Activated naive CD4-positive, alpha-beta T cell treated with anti-CD3 and anti-CD28 coated beads, Interleukin-2, amount 50 U/mL, for 16 hours (primary cell): ENCODE data around the gene DCAF16.
"Not testable (repeated sequence)": the region's sequence is repeated elsewhere in the genome, so short reads cannot be mapped to it uniquely, and the experiment has no call there.

Experiments
- DNase-seq: peaks from one replicate; pipeline ENCODE4 v3.0.0-alpha.2; 2020

DCAF16 gene

DNA sequence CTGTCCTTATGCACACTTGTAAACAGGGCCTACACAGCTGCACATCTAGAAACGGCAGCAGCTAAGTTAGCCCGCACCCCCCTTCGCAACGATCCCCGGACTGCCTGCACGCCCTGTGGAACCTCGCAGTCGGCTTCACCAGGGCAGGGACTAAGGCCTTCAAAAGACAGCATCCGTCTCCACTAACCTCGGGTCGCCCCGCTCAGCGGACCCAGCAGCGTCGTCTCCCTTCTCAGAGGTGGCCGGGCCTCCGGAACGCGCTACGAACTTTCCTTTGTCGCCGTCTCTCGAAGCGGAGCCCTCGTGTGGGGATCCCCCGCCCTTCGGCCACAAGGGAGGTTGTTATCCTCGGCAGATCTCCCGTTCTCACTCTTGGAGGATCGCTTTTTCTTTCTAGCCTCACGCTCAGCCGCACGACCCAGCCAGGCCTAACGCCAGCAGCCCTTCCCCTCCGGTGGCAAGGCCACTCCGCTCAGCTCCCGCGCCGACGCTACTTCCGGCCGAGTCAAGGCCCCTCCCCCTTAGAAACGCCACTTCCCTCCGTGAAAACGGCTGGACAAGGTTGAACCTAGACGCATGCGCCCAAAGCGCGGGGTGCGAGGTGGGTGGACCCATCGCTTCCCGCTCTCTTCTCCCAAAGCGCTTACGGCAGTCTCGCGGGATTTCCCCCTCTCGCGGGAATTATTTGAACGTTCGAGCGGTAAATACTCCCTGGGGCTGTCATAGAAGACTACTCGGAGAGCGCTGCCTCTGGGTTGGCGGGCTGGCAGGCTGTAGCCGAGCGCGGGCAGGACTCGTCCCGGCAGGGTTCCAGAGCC, at the start of gene DCAF16, which contains the start of gene NCAPG:
DCAF16 (minus strand) TSS at position 498 of the 818 bp plus-strand sequence. CDS start 6,616 bp downstream, outside the sequence.
NCAPG (plus strand) TSS at position 720 of the 818 bp plus-strand sequence. CDS start 99 bp downstream, outside the sequence.
- DNase-seq = peak; percentile 99

DNA sequence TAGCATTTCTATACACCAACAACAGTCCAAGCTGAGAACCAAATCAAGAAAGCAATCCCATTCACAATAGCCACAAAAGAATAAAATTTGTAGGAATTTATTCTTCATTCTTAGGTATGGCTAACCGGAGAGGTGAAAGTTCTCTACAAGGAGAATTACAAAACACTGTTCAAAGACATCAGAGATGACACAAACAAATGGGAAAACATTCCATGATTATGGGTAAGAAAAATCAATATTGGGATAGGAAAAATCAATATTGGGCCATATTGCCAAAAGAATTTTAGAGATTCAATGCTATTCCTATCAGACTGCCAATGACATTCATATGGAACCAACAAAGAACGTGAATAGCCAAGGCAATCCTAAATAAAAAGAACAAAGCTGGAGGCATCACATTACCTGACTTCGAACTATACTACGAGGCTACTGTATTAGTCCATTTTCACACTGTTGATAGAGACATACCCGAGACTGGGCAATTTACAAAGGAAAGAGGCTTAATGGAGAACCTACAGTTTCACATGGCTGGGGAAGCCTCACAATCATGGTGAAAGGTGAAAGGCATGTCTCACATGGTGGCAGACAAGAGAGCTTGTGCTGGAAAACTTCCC, 49.3 kb upstream of the DCAF16 start:
- no peak for DNase-seq

DNA sequence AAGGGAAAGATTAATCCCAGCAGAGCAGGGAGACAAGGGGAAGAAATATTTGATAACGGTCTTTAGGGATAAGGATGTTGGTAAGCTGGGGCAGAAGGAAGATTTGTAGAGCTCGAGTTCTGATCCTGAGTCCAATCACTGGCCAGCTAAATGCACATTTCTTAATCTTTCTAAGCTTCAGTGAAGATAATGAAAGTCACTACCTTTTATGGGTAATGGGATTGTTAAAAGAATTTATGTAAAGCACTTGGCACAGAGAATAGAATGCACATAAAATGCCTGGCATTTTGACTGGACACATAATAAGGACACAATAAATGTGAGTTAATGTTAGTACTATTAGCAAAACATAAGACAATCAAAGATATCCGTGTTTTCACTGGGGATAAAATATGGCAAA, 43.5 kb upstream of the DCAF16 start:
- no peak for DNase-seq

DNA sequence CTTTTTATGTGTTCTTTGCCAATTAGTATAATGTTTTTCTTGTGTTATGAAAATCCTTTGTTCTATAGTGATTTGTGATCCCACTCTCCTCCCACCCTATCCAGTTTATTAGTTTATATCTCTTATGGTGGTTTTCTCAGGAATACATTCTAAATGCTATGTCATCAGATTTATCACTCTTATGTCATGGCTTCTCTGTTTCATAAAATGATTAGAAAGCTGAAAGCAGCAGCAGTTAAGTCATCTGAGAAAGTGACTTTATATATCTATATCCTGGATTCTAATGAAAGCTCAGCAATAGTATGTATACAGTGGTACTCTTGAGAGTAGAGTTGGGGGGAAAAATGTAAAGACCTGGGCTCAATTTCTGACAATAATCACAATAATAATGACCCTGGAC, 41.4 kb upstream of the DCAF16 start:
- no peak for DNase-seq

DNA sequence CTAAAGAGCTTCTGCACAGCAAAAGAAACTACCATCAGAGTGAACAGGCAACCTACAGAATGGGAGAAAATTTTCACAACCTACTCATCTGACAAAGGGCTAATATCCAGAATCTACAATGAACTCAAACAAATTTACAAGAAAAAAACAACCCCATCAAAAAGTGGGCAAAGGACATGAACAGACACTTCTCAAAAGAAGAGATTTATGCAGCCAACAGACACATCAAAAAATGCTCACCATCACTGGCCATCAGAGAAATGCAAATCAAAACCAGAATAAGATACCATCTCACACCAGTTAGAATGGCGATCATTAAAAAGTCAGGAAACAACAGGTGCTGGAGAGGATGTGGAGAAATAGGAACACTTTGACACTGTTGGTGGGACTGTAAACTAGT, 39.7 kb upstream of the DCAF16 start:
- DNase-seq = not testable (repeated sequence)

DNA sequence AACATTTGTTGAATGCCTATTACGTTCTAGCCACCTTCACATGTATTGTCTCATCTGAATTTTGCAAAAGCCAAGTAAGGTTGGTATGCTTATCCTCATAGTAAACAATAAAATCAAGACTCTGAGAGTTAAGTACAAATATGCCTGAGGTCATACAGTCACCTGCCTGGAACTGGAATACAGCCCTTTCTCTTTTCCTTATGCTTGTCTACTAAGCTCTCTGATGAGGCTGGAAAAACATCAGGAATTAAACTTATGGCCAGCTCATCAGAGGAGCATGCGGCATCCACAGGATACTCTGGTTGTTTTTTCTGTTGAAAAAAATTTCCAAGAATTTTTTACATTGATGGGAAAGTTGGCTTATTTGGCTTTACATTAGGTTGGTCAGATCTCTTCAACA, 35.7 kb upstream of the DCAF16 start:
- DNase-seq = no peak

DNA sequence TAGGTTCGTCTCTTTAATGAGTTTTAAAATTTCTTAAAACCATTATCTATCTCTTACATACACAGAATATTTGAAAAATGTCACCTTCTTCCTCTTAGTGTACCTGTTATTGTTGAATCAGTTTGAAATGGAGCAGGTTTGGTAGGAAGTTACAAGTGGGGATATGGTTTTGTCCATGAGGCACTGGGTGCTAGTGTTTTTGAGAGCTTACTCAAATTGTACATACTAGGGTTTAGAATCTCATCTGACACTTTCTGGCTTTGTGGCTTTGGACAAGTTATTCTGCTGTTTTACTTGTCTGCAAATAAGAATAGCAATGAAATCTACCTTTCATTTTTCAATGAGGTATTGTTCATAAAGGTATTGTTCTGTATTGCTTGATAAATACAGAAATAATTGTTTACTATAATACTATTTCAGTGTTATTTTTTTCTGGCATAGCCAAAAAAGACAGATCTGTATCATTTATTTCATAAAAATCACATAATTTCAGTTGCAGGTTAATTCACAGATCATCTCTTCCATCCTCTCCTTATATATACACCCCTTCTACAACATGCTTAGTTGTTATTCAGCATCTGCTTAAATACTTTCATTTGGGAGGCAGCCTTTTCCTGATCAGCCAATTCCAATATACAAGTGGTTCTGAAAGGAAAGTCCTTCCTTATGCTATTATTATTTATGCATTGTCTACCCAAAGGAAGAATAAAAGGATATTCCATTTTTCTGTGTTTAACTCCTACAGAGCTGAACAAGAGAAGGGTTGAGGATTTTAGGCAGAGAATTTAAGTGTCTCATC, 13.5 kb upstream of the DCAF16 start:
- no peak for DNase-seq

DNA sequence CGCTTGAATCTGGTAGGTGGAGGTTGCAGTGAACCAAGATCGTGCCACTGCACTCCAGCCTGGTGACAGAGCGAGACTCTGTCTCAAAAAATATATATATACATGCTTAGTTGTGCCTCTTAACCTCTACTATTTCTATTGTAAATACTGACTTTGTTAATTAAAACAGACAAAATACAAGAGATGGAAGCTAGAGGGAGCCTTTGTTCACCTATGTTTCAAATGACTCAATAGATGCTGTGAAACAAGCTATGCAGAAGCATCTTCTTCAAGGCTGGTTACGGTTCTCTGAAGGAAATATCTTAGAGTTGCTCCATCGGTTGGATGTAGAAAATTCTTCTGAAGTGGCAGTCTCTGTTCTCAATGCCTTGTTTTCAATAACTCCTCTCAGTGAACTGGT, 6.5 kb upstream of the DCAF16 start:
- no peak for DNase-seq

DNA sequence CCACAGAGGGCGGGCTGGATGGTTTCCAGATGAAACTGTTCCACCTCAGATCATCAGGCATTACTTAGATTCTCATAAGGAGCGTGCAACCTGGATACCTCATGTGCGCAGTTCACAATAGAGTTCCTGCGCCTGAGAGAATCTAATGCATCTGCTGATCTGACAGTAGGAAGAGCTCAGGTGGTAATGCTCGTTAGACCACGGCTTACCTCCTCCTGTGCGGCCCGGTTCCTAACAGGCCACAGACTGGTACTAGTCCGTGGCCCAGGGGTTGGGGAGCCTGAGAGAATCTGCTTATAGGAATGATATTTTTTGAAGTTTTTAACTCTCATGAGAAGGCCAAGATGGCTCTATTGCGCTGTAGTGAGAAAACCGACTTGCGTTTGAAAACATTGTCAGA, 5.6 kb upstream of the DCAF16 start:
- DNase-seq = no peak

DNA sequence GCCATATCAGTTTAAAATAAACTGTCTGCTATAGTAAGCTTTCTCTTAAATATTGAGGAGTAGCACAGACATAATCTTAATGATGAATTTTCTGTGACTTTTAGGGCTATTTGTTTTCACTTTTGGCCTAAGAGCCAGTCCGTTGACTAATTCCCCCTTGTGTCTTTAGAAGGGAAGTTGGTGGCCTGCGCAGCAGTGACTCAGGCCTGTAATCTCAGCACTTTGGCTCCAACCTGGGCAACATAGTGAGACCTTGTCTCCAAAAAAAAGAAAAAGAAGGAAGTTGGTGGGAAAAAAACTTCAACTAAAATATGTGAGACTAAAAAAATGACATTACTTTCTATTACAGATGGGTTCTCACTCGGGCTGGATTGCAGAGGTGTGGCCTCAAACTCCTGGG, 3.6 kb upstream of the DCAF16 start:
- no peak for DNase-seq

DNA sequence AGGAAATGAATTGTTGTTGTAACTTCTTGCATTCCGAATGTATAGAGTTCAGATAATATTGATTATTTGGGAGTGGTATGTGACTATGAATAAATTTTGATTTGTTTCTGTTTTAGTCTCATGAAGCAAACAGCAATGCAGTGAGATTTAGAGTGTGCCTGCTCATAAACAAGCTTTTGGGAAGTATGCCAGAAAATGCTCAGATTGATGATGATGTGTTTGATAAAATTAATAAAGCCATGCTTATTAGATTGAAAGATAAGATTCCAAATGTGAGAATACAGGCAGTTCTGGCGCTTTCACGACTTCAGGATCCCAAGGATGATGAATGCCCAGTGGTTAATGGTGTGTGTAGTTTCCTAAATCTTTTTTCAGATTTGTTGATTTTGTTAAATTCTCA, 2.2 kb upstream of the DCAF16 start:
- DNase-seq = no peak

DNA sequence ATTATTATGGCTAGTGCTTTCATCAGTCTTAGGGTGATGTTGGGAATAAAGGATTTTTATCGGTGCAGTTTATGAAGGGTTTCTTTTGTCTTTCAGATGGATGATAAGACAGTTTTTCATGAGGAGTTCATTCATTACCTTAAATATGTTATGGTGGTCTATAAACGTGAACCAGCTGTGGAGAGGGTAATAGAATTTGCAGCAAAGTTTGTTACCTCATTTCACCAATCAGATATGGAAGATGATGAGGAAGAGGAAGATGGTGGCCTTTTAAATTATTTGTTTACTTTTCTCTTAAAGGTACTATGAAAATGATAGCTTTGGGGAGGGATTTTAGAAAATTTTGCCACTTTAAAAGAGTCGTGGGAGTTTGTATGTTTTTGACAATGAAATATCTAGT, 1.6 kb upstream of the DCAF16 start:
- no peak for DNase-seq

DNA sequence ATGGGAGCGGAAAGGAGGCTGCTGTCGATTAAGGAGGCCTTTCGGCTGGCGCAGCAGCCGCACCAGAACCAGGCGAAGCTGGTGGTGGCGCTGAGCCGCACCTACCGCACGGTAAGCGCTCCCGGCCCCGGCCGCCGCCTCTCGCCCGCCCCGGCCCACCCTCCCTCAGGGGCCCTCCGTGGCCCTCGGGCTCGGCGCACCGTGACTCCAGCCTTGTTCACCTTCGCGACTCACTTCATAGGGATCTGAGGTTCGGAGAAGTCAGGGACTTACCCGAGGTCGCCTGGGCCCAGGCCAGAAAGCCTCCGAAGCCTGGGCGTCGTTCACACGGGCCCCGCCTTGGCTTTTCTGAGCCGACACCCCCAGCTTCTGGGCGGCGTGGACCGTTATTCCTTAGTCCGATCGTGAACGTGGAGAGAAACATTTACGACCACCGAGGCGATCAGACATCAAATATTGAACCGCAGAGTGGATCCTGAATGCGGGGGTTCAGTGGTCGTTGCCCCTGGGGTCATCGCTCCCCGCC, 584 bp upstream of the DCAF16 start:
- DNase-seq = no peak

DNA sequence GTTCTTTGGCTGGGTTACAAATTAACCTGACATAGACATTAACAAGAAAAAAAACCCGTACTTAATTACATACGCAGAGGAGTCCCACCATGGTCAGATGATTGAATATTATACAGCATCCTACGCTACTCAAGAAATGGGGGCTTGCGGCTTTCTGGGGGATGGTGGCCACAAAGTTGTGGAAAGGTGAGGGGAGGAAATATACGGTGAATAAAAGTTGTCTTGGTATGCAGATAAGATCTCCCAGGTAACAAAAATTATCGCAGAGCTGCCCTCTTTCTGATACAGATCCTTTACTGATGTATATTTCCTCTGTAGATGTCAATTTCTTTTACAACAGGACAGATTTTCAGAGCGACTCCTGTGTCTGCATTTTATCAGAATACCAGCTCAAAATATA, 890 bp downstream of the DCAF16 start:
- DNase-seq = no peak

DNA sequence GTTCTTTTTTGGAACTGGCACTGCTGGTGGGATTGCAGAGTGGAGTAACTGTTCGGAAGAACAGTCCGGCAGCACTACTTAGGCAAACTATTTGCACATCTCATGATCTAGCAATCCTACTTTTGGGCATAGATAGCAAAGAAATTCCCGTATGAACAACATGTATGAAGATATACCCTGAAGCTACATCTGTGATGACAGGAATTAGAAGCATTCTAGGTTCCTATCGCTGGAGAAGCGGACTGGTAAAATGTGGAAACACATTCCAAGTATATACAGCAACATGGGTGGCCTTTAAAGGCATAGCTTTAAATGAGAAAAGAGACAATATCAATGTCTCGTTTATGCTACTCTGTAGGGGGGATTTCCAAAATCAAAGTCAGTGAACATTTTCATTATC, 3.1 kb downstream of the DCAF16 start:
- DNase-seq = no peak

DNA sequence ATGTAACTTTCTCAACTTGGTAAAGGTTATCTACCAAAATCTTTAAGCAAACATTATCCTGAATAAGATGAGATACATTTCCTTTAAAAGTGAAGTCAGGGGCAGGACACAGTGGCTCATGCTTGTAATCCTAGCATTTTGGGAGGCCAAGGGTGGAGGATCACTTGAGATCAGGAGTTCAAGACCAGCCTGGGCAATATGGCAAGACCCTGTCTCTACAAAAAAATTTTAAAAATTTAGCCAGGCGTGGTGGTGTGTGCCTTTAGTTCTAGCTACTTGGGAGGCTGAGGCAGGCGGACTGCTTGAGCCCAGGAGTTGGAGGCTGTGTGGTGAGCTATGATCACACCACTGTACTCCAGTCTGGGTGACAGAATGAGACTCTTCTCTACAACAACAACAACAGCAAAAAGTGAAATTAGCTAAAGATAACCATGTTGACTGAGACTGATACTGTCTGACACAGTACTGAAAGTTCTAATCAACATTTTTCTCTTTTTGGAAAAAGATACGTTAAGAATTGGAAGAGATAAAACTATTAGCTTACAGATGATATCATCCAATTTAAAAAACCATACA, 4.9 kb downstream of the DCAF16 start:
- no peak for DNase-seq

DNA sequence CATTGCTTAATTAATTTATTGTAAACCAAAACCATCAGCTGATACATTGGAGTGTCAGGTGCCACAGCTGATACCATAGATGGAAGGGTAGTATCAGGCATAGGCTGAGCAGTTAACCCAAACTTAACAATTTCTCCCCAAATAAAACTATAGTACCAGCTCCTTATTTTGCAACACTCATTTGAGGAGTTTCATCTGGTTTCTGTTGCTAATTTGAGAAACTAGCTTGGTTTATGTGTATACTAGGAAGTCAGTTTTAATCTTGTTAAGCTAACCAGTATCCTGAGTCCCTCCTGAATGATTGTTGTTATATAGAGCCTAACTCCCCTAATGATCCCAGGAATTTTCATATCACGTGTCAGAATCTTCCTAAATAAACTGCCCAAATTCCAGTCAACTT, 12.7 kb downstream of the DCAF16 start:
- no peak for DNase-seq

DNA sequence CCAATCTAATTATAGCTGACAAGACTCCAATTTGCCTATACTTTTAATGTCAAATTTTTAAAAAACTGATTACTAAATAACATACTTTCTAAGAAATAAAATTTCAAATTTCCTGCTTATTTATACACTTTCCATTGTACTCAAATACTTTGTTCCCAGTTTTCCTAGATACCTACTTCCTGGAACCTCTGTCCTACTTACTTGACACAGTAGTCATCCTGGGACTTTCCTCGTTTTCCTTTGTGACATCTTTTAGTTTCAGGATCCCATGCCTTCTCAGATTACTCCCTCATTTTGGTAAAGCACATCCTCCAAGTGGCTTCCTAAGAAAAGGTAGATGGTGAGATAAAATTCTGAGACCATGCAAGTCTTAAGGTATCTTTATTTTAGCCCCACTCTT, 15.8 kb downstream of the DCAF16 start:
- DNase-seq = no peak

DNA sequence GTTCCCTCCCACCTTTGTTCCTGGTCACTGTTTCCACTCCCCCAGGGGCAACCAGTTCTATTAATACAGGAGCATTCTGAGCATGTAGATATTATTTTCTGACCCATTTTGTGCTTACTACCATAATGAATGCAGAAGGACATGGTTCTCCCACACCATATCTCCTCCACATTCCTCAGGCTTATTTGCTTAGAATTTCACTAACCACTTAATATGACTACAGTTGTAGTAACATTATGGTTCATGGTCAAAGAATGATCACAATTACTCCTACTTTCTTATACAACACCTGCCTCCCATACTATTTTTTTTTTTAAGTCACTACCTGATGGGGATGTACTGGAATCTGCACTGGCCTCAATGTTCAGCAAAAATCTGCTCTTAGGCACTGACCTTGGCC, 21.6 kb downstream of the DCAF16 start:
- no peak for DNase-seq

DNA sequence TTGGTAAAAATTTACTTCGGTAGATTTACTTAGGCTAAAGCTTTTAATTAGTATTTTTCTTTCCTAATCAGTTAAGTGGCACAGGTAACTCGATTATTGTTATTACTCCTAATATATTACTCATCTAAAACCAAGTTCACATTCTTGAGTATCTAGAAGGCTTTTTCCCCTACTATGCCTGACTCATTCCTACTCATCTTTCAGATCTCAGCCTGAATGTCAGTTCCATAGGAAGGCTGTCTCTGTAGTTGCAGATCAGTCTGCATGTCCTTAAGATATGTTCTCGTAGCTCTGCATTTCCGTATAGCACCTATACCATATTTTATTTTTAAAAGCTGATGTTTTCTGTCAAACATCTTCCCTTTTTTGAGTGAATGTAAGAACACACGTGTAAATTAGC, 23.2 kb downstream of the DCAF16 start:
- no peak for DNase-seq

DNA sequence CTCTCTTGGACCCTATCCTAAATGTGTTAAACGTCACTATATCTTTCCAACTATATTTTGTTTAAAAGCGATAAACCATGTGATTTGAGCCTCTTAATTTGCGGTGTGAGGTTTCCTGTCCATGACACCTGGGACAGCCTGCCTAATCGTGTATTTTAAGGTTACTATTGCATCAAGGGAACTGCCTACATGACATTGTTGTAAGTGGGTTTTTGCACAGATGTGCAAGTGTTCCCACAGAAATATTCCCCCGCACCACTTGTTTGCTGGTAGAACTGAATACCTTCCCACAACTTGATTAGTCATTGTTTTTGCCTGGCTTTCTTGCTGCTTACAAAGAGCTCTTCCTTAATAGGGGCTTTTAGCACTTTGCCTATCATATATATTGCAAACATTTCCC, 24.0 kb downstream of the DCAF16 start:
- DNase-seq = no peak

DNA sequence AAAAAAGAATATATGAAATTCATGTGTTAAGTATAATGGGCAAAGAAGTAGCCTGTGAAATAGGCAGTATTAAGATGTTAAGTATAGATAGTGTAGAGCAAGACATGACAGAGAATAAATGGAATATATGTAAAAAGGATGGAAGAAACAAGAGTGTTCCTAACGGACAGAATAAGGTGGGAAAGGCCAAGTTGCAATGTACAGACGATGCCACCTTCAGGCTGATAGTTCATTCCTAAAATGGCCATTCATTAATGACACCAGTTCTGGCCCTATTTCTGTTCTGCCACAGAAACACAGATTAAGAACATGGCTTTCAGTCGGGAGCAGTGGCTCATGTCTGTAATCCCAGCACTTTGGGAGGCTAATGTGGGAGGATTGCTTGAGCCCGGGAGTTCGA, 24.7 kb downstream of the DCAF16 start:
- DNase-seq = no peak
